Muscle of leg (tissue), 16 donors: ENCODE results near the gene GARS1. TPM values are rescaled to one million over a fixed set of nuclear protein-coding genes. Genes with fewer than 3 reads are reported as not detected.

ENCODE experiments used
- DNase-seq: peaks from one replicate; pipeline ENCODE4 v3.0.0; 2013
- H3K27ac ChIP-seq: one replicate; pipeline ENCODE4 v1.5.1; 2013; ENCODE audit warnings: mild to moderate bottlenecking, low read length, control low read depth
- H3K27me3 ChIP-seq: one replicate; pipeline ENCODE4 v1.6.1; 2013; ENCODE audit warnings: low read length; ENCODE audit not compliant: control insufficient read depth, insufficient read depth
- H3K36me3 ChIP-seq: one replicate; pipeline ENCODE4 v1.6.1; 2013; ENCODE audit warnings: low read length; ENCODE audit not compliant: control insufficient read depth, insufficient read depth
- H3K4me1 ChIP-seq: one replicate; pipeline ENCODE4 v1.6.1; 2013; ENCODE audit warnings: low read length; ENCODE audit not compliant: control insufficient read depth, insufficient read depth
- H3K4me3 ChIP-seq: one replicate; pipeline ENCODE4 v1.5.1; 2013; ENCODE audit warnings: low read length, control low read depth
- H3K9me3 ChIP-seq: replicated peaks from 2 replicates; pipeline ENCODE4 v1.6.1; 2013; ENCODE audit warnings: low read depth, low read length; ENCODE audit not compliant: control insufficient read depth
- WGBS: methylation state at CpG from one replicate; pipeline ENCODE4 v1.1.5; 2013; ENCODE audit warnings: missing lambda C conversion rate; ENCODE audit not compliant: insufficient coverage; 5-methylcytosine and 5-hydroxymethylcytosine counted together
- long read RNA-seq, 11 donors: transcript quantifications; one replicate each; lab custom pipeline, GENCODE V29; 2026
- polyA plus RNA-seq, 8 donors: library from polyadenylated mRNA; unstranded; fragments of 120-200 nt; gene quantifications; one replicate each; pipeline versions ENCODE4 v1.2.1 to v1.2.3, GENCODE V29; 2013; ENCODE audit warnings: inconsistent platforms in 1 of 8, low replicate concordance in 1 of 8; ENCODE audit not compliant: insufficient read length in 8 of 8, insufficient read depth in 1 of 8
- total RNA-seq: library from RNA; stranded (reverse); fragments of 120-200 nt; gene quantifications from one replicate; pipeline ENCODE4 v1.2.4, GENCODE V29; 2013

GARS1 gene, protein sequence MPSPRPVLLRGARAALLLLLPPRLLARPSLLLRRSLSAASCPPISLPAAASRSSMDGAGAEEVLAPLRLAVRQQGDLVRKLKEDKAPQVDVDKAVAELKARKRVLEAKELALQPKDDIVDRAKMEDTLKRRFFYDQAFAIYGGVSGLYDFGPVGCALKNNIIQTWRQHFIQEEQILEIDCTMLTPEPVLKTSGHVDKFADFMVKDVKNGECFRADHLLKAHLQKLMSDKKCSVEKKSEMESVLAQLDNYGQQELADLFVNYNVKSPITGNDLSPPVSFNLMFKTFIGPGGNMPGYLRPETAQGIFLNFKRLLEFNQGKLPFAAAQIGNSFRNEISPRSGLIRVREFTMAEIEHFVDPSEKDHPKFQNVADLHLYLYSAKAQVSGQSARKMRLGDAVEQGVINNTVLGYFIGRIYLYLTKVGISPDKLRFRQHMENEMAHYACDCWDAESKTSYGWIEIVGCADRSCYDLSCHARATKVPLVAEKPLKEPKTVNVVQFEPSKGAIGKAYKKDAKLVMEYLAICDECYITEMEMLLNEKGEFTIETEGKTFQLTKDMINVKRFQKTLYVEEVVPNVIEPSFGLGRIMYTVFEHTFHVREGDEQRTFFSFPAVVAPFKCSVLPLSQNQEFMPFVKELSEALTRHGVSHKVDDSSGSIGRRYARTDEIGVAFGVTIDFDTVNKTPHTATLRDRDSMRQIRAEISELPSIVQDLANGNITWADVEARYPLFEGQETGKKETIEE
- total RNA-seq (45.8 TPM), polyA plus RNA-seq (10 to 100 TPM; 51.9 to 75.9 (median 64.9) TPM)
- long read RNA-seq, donor 1, partial matches to known transcripts = 0 of 6 reads
- long read RNA-seq, donor 1, other reads (novel, unspliced or antisense) = 0 of 6 reads
- long read RNA-seq, donor 2, partial matches to known transcripts = 0 of 1 reads
- long read RNA-seq, donor 2, other reads (novel, unspliced or antisense) = 0 of 1 reads
- long read RNA-seq, donor 3, transcript GARS-201 (17 exons, 2,634 nt) = major isoform, 15 of 23 reads
- long read RNA-seq, donor 3, partial matches to known transcripts = 5 of 23 reads
- long read RNA-seq, donor 3, other reads (novel, unspliced or antisense) = 0 of 23 reads
- long read RNA-seq, donor 4, transcript GARS-201 (17 exons, 2,634 nt) = major isoform, 8 of 10 reads
- long read RNA-seq, donor 4, partial matches to known transcripts = 0 of 10 reads
- long read RNA-seq, donor 4, other reads (novel, unspliced or antisense) = 0 of 10 reads
- long read RNA-seq, donor 5, transcript GARS-209 (2 exons, 772 nt) = minor isoform, 8 of 54 reads
- long read RNA-seq, donor 5, transcript GARS-201 (17 exons, 2,634 nt) = major isoform, 30 of 54 reads
- long read RNA-seq, donor 5, partial matches to known transcripts = 15 of 54 reads
- long read RNA-seq, donor 5, other reads (novel, unspliced or antisense) = 0 of 54 reads
- long read RNA-seq, donor 6, transcript GARS-201 (17 exons, 2,634 nt) = major isoform, 18 of 27 reads
- long read RNA-seq, donor 6, partial matches to known transcripts = 7 of 27 reads
- long read RNA-seq, donor 6, other reads (novel, unspliced or antisense) = 0 of 27 reads
- long read RNA-seq, donor 7, transcript GARS-201 (17 exons, 2,634 nt) = major isoform, 10 of 17 reads
- long read RNA-seq, donor 7, partial matches to known transcripts = 5 of 17 reads
- long read RNA-seq, donor 7, other reads (novel, unspliced or antisense) = 0 of 17 reads
- long read RNA-seq, donor 8, transcript GARS-209 (2 exons, 772 nt) = minor isoform, 7 of 21 reads
- long read RNA-seq, donor 8, transcript GARS-201 (17 exons, 2,634 nt) = major isoform, 8 of 21 reads
- long read RNA-seq, donor 8, partial matches to known transcripts = 6 of 21 reads
- long read RNA-seq, donor 8, other reads (novel, unspliced or antisense) = 0 of 21 reads
- long read RNA-seq, donor 9, transcript GARS-201 (17 exons, 2,634 nt) = major isoform, 13 of 22 reads
- long read RNA-seq, donor 9, transcript GARS-209 (2 exons, 772 nt) = minor isoform, 7 of 22 reads
- long read RNA-seq, donor 9, partial matches to known transcripts = 0 of 22 reads
- long read RNA-seq, donor 9, other reads (novel, unspliced or antisense) = 0 of 22 reads
- long read RNA-seq, donor 10, transcript GARS-209 (2 exons, 772 nt) = minor isoform, 7 of 35 reads
- long read RNA-seq, donor 10, transcript GARS-201 (17 exons, 2,634 nt) = major isoform, 19 of 35 reads
- long read RNA-seq, donor 10, partial matches to known transcripts = 7 of 35 reads
- long read RNA-seq, donor 10, other reads (novel, unspliced or antisense) = 0 of 35 reads
- long read RNA-seq, donor 11, transcript GARS-201 (17 exons, 2,634 nt) = major isoform, 9 of 18 reads
- long read RNA-seq, donor 11, transcript GARS-209 (2 exons, 772 nt) = minor isoform, 7 of 18 reads
- long read RNA-seq, donor 11, partial matches to known transcripts = 0 of 18 reads
- long read RNA-seq, donor 11, other reads (novel, unspliced or antisense) = 0 of 18 reads

DNA sequence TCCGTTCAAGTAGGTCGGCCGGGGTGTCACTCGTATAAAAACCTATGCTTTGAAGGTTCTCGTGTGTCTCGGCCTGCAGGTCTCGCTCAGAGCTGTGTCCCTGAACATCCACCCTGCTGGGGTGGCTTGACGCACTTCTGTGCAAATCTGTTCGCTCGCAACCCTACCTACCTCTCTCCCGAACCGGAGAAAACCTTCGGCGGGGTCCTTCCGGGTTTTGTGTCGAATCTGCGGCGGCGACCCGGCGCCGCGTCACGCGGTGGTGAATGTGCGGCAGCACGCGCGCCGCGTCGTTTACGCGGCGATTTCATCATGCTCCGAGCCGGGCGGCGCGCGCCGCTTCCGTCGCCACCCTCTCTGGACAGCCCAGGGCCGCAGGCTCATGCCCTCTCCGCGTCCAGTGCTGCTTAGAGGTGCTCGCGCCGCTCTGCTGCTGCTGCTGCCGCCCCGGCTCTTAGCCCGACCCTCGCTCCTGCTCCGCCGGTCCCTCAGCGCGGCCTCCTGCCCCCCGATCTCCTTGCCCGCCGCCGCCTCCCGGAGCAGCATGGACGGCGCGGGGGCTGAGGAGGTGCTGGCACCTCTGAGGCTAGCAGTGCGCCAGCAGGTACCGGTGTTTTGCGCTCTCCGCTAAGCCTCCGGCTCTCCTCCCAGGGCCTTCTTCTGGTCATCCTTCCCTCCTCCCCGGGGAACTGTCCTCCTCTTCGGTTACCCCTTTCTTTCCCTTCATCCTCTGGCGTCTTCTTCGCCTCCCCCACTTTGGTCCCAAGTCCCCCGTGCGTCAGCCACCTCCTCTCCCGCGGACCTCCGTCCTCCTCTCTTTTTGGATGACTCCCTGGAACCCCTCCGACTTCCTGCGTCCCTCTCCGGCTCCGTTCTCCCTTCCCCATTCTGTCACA, at the start of gene GARS1:
GARS1 (plus strand) TSS at position 339 of the 896 bp plus-strand sequence; CDS start at position 383, 44 bp downstream.
- Histone ChIP-seq H3K27ac (peak within 1 kb of the TSS; percentile 95), H3K4me1 (peaks cover 9% of the 10 kb centered on the region), H3K36me3 (peaks cover under 1% of the 10 kb centered on the region), H3K4me3 (peak within 1 kb of the TSS; percentile 95), H3K9me3 (no peaks in the 10 kb centered on the region), H3K27me3 (no peaks in the 10 kb centered on the region)
- under 1% methylated on average over 84 of the region's 84 CpGs for WGBS
- peak; percentile 95 for DNase-seq

DNA sequence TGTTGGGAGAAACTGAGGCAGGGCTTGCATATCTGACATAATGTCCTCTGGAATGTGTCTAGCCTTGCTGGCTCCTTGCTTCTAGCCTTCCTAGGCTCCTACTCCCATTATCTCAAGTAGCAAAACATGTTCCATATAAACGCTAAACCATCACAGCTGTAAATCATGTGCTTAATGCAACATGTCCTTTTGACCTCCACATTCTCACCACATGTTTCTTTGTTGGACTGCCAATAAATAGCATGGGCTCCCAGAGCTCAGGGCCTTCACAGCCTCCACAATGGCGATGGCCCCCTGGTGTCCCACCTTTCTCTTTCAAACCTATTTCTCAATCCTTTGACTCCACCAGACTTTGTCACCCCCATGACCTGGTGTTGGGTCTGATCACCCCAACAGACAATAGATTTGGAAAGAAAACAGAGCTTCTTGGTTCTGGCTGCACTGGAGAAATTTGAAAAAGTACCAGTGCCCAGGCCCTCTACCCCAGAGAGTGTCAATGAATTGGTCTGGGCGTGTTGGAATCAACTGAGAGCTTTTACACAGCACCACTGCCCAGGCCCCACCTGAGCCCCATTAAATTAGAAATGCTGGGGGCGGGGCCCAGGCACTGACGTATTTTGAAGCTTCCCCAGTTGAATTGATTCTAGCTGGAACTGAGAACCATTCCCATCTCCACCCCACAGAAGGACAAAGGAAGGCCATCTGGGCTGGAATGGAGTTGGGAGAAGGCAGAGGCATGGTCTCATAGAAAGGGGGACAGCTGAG, 48.7 kb upstream of the GARS1 start:
- Histone ChIP-seq H3K27ac (no peak overlapping the region), H3K9me3 (no peaks in the 10 kb centered on the region), H3K4me1 (peaks cover 5% of the 10 kb centered on the region), H3K4me3 (no peak overlapping the region), H3K36me3 (no peaks in the 10 kb centered on the region), H3K27me3 (no peaks in the 10 kb centered on the region)
- WGBS = 36% methylated on average over 3 of the region's 5 CpGs
- no peak for DNase-seq

DNA sequence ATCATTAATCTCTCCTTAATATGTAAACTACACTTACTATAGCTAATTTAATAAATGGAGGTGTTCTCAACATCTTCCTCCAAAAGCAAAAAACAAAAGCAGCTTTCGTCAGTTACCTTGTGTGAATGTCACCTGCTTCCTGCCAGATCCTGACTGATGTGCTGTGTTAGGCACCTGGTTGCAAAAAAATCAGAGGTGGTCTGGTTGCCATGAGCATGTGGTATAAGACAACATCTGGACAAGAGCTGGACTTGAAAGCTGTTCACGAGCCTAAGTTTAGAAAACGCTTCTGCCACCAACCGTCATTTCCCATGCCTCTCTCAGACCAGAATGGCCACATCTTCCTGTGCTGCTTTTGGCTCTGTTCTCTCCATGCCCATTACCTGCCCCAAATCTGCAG, 48.1 kb upstream of the GARS1 start:
- no peaks in the 10 kb centered on the region for H3K36me3 ChIP-seq
- WGBS = 72% methylated on average over 3 of the region's 4 CpGs
- H3K9me3 ChIP-seq = no peaks in the 10 kb centered on the region
- H3K27ac ChIP-seq = no peak overlapping the region
- H3K4me1 ChIP-seq = peaks cover 11% of the 10 kb centered on the region
- H3K4me3 ChIP-seq = no peak overlapping the region
- H3K27me3 ChIP-seq = no peaks in the 10 kb centered on the region
- DNase-seq = no peak

DNA sequence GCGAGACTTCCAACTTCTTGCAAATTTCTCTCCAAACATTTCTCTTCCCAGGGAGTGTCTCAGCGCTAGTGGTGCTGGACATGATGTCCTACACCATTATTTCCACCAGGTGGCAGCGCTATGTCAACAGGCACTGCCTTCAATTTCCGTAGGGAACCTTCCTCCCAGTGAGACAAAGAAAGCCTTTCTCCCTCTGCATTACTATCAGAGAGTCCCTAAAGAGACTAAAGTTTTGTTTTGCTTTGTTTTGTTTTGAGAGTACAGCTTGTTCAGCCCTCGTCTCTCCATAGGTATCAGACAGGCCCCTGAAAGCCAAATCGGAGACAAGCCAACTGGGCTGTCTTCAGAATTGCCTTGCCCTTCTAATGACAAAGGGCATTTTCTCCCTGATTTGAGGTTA, 45.8 kb upstream of the GARS1 start:
- WGBS = 0% methylated on average over 1 of the region's 6 CpGs
- no peak overlapping the region for H3K27ac ChIP-seq
- DNase-seq = peak; percentile 76
- peaks cover 11% of the 10 kb centered on the region for H3K4me1 ChIP-seq
- H3K9me3 ChIP-seq = no peaks in the 10 kb centered on the region
- H3K27me3 ChIP-seq = no peaks in the 10 kb centered on the region
- no peak overlapping the region for H3K4me3 ChIP-seq
- no peaks in the 10 kb centered on the region for H3K36me3 ChIP-seq

DNA sequence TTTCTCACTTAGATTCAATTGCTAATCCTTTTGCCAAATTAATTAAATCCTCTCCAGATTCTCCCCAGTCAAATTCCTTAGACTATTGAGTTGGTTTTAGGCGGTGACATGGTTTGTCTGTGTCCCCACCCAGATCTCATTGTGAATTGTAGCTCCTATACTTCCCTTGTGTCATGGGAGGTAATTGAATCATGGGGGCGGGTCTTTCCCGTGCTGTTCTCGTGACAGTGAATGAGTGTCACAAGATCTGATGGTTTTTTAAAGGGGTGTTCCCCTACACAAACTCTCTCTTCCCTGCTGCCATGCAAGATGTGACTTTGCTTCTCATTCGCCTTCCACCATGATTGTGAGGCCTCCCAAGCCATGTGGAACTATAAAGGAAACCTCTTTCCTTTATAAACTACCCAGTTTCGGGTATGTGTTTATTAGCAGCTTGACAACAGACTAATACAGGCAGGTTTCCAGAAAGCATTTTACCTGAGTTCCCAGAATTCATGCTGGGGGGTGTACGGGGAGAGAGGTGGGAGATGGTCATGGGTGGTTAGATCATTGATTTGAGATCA, 44.7 kb upstream of the GARS1 start:
- no peaks in the 10 kb centered on the region for H3K36me3 ChIP-seq
- no peaks in the 10 kb centered on the region for H3K9me3 ChIP-seq
- no peaks in the 10 kb centered on the region for H3K27me3 ChIP-seq
- H3K4me1 ChIP-seq = peaks cover 11% of the 10 kb centered on the region
- no peak overlapping the region for H3K4me3 ChIP-seq
- H3K27ac ChIP-seq = no peak overlapping the region
- no CpG with 5 or more reads among the region's 7 CpGs for WGBS
- no peak for DNase-seq

DNA sequence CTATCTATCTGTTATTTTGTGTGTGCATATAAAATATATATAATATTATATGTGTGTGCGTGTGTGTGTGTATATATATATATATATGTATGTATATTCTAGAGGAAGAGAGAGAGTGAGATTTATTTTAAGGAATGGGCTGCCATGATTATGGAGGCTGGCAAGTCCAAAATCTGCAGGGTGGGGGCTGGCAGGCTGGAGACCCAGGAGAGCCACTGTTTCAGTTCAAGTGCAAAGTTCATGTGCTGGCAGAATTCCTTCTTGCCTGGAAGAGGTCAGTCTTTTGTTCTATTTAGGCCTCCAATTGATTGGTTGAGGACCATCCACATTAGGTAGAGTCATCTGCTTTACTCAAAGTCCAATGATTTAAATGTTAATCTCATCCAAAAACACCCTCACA, 42.3 kb upstream of the GARS1 start:
- Histone ChIP-seq H3K4me3 (no peak overlapping the region), H3K27me3 (no peaks in the 10 kb centered on the region), H3K27ac (no peak overlapping the region), H3K36me3 (no peaks in the 10 kb centered on the region), H3K9me3 (no peaks in the 10 kb centered on the region), H3K4me1 (peaks cover 11% of the 10 kb centered on the region)
- no peak for DNase-seq
- no CpG with 5 or more reads among the region's 1 CpG for WGBS

DNA sequence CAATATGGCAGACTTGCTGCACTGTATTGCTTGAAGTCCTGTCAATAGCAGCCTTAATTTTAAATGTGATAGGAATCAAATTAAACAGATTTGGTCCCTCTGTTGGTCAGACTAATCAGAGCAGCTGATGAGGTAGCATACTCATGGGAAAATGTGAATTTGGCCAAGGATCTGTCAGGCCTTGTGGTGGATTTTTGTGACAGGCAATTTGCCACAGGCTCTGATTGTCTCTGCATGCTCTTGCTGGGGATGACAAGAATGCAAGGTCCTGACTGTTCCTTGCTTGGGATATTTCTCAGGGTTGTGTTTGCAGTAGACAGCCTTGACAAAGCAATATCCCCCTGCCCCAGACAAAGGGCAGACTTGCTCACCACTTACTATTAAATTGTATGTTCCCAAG, 41.5 kb upstream of the GARS1 start:
- DNase-seq = no peak
- H3K9me3 ChIP-seq = no peaks in the 10 kb centered on the region

More for the DNA sequence above, 41.5 kb upstream of the GARS1 start:
- Histone ChIP-seq H3K27me3 (no peaks in the 10 kb centered on the region), H3K4me3 (no peak overlapping the region), H3K36me3 (no peaks in the 10 kb centered on the region), H3K27ac (no peak overlapping the region), H3K4me1 (peaks cover 11% of the 10 kb centered on the region)
